ENCODE results near the gene STPG3.
A peak's percentile ranks its signal among the peaks of the same experiment; 100 is the strongest.

STPG3 gene

GRCh38 chr9:137244486-137245449 lies 6.3 kb upstream of the STPG3 start:
- no peak for DNase-seq (ENCODE audit: low spot score)
- TF ChIP-seq CTCF (conservative IDR thresholded peaks at IDR 0.05; ENCODE audit: low read depth): no peak; the same call in 1 of the 2 replicates
- CTCF ChIA-PET: interaction anchor here (0.6 to 1.0 kb wide), 3 partner anchors 8 to 389 kb away, joined by 4 to 6 read pairs (median 4); no protein-coding TSS in a partner anchor
- H3K27ac ChIP-seq: peak overlapping the region; percentile 100
- POLR2A ChIA-PET (ENCODE audit: low non-redundant PET): interaction anchor here (1.3 to 1.7 kb wide), 2 partner anchors 8 to 9 kb away, joined by 7 to 8 read pairs; no protein-coding TSS in a partner anchor

- POLR2A ChIA-PET (ENCODE audit: low non-redundant PET): no interaction called here
- CTCF ChIA-PET: interaction anchor here (0.6 to 1.0 kb wide), 2 partner anchors 9 to 390 kb away, joined by 4 to 6 read pairs; no protein-coding TSS in a partner anchor
- no peak for DNase-seq (ENCODE audit: low spot score)
- no peak for TF ChIP-seq CTCF (conservative IDR thresholded peaks at IDR 0.05; ENCODE audit: low read depth)
- peak overlapping the region; percentile 100 for H3K27ac ChIP-seq
These were observed 5.3 kb upstream of the STPG3 start for GRCh38 chr9:137245450-137246421.

- DNase-seq (ENCODE audit: low spot score): no peak
- CTCF ChIA-PET: interaction anchor here (0.5 to 1.0 kb wide), 2 partner anchors 30 to 162 kb away, joined by 3 to 5 read pairs; partner anchors contain the start of gene TOR4A
- H3K27ac ChIP-seq: peak overlapping the region; percentile 11; the same call in 1 of the 2 replicates
- no peak for TF ChIP-seq CTCF (conservative IDR thresholded peaks at IDR 0.05; ENCODE audit: low read depth)
- POLR2A ChIA-PET (ENCODE audit: low non-redundant PET): no interaction called here
These were observed 3.8 kb upstream of the STPG3 start for GRCh38 chr9:137247135-137247915.

- ChIA-PET POLR2A (ENCODE audit: low non-redundant PET) (no interaction called here), CTCF (interaction anchor here (1.0 kb wide), 1 partner anchor 29 kb away, joined by 3 read pairs; the partner anchor contains the start of gene TOR4A)
- H3K27ac ChIP-seq: no peak overlapping the region
- no peak for DNase-seq (ENCODE audit: low spot score)
- no peak for TF ChIP-seq CTCF (conservative IDR thresholded peaks at IDR 0.05; ENCODE audit: low read depth)
These were observed 3.2 kb upstream of the STPG3 start for GRCh38 chr9:137247916-137248175.

GRCh38 chr9:137250329-137251193 lies 525 bp upstream of the STPG3 start:
- DNase-seq (ENCODE audit: low spot score): no peak
- H3K27ac ChIP-seq: peak overlapping the region; percentile 12
- CTCF ChIA-PET: interaction anchor here (1.6 kb wide), 1 partner anchor 14 kb away, joined by 5 read pairs; no protein-coding TSS in a partner anchor
- no peak for TF ChIP-seq CTCF (conservative IDR thresholded peaks at IDR 0.05; ENCODE audit: low read depth)
- POLR2A ChIA-PET (ENCODE audit: low non-redundant PET): no interaction called here
